Measurements from ENCODE around the gene SRP68. TPM values are rescaled to one million over a fixed set of nuclear protein-coding genes. Genes with fewer than 3 reads are reported as not detected.
"Not testable (repeated sequence)": the region's sequence is repeated elsewhere in the genome, so short reads cannot be mapped to it uniquely, and the experiment has no call there.

The SRP68 gene
- total and polyA plus RNA-seq, 2 donors, result 34.7 to 54.8 TPM

DNA sequence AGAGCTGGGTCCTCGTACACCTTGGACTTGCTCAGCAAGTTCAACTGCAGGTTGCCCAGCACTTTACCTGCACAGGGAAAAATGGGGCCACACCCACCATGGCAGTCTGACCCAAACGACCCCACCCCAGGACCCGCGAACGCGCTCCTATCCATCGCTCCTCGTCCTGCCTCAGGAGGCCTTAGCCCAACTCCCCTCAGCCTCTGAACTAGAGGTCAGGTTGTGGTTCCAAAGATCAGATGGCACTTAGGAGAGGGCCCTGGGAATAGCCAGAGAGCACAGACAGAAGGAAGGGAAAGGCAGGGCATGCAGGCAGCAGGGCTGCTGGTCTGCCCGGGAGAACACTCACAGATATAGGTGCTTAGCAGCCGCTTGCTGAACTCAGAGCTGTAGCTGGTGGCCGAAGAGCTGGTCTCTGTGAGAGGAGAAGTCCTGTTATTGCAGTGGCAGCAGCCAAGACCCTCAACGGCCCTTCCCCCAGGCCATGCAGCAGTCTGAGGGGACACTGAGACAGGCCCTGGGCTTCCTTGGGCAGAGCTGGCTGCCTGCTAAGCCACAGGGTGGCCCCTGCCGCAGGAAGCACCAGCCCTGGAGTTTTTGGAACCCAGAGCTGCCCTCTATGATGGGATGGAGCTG is 13.5 kb upstream of the SRP68 start:
- Histone ChIP-seq H3K27ac (ENCODE audit: low read depth) (no peak overlapping the region), H3K4me1 (ENCODE audit: insufficient read depth) (no peaks in the 10 kb centered on the region), H3K4me3 (ENCODE audit: low read depth, low read length) (no peak overlapping the region), H3K36me3 (ENCODE audit: insufficient read depth) (peaks cover 6% of the 10 kb centered on the region)
- 92% methylated on average over 13 of the region's 13 CpGs for WGBS
- DNase-seq (ENCODE audit: extremely low spot score), result no peak

- H3K27ac ChIP-seq (ENCODE audit: low read depth), result no peak overlapping the region
- DNase-seq (ENCODE audit: extremely low spot score), result no peak
- 80% methylated on average over 17 of the region's 17 CpGs for WGBS
- no peak overlapping the region for H3K4me3 ChIP-seq (ENCODE audit: low read depth, low read length)
- peaks cover 6% of the 10 kb centered on the region for H3K36me3 ChIP-seq (ENCODE audit: insufficient read depth)
- no peaks in the 10 kb centered on the region for H3K4me1 ChIP-seq (ENCODE audit: insufficient read depth)
Measured at GRCh38 chr17:76085066-76085730, 12.9 kb upstream of the SRP68 start.

GRCh38 chr17:76083536-76084182 is 11.3 kb upstream of the SRP68 start:
- Histone ChIP-seq H3K36me3 (ENCODE audit: insufficient read depth) (peaks cover 4% of the 10 kb centered on the region), H3K4me1 (ENCODE audit: insufficient read depth) (no peaks in the 10 kb centered on the region), H3K4me3 (ENCODE audit: low read depth, low read length) (no peak overlapping the region), H3K27ac (ENCODE audit: low read depth) (no peak overlapping the region)
- no peak for DNase-seq (ENCODE audit: extremely low spot score)
- WGBS, result 83% methylated on average over 15 of the region's 15 CpGs

DNA sequence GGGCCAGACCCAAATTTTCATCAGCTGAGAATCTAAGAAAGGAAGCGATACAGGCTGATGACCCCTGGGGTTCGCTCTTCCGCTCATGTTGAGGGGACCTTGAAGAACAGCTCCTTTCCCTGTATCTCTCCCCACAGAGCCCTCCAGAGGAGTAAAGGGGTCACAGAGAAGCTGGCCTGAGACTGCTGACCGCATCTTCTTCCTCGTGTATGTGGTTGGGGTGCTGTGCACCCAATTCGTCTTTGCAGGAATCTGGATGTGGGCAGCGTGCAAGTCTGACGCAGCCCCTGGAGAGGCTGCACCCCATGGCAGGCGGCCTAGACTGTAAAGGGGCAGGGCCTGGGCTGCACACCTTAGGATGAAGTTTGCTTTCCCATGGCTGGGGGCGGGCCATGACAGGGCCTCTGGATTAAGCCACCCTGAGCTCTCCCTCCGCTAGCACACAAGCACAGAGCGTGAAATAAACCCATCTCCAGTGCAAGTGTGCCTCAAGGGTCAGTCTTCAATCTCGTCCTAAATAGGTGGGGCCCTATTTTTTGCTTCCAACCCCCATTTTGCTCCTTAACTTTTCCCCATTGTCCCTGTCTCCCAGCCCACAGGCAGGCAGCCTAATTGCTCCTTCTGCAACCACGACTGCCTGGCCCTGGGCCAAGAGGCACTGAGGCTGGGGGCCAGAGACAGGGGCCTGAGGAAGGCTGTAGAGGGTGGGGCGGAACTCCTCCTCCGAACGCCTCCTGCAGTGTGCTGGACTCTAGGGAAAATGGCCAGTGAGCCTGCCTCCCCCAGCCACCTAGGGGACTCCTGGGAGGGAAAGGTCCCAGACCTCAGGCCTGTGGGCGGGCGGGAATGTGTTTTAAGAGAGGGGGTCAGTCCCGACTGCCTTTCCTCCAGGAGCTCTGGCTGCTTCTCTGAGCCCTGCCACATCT is 10.3 kb upstream of the SRP68 start:
- Histone ChIP-seq H3K4me3 (ENCODE audit: low read depth, low read length) (no peak overlapping the region), H3K36me3 (ENCODE audit: insufficient read depth) (peaks cover 4% of the 10 kb centered on the region), H3K4me1 (ENCODE audit: insufficient read depth) (no peaks in the 10 kb centered on the region), H3K27ac (ENCODE audit: low read depth) (no peak overlapping the region)
- DNase-seq (ENCODE audit: extremely low spot score), result no peak
- WGBS, result 77% methylated on average over 20 of the region's 20 CpGs

- no peak overlapping the region for H3K27ac ChIP-seq (ENCODE audit: low read depth)
- H3K36me3 ChIP-seq (ENCODE audit: insufficient read depth), result peaks cover 4% of the 10 kb centered on the region
- H3K4me3 ChIP-seq (ENCODE audit: low read depth, low read length), result no peak overlapping the region
- DNase-seq (ENCODE audit: extremely low spot score), result no peak
- H3K4me1 ChIP-seq (ENCODE audit: insufficient read depth), result no peaks in the 10 kb centered on the region
- WGBS, result 68% methylated on average over 27 of the region's 27 CpGs
Measured at GRCh38 chr17:76081295-76082210, 9.2 kb upstream of the SRP68 start.

GRCh38 chr17:76080768-76081287 is 8.5 kb upstream of the SRP68 start:
- no peak for DNase-seq (ENCODE audit: extremely low spot score)
- Histone ChIP-seq H3K27ac (ENCODE audit: low read depth) (no peak overlapping the region), H3K36me3 (ENCODE audit: insufficient read depth) (peaks cover 4% of the 10 kb centered on the region), H3K4me1 (ENCODE audit: insufficient read depth) (no peaks in the 10 kb centered on the region), H3K4me3 (ENCODE audit: low read depth, low read length) (no peak overlapping the region)
- 33% methylated on average over 6 of the region's 6 CpGs for WGBS

- no peaks in the 10 kb centered on the region for H3K4me1 ChIP-seq (ENCODE audit: insufficient read depth)
- H3K36me3 ChIP-seq (ENCODE audit: insufficient read depth), result peaks cover 1% of the 10 kb centered on the region
- WGBS, result 3% methylated on average over 23 of the region's 23 CpGs
- H3K4me3 ChIP-seq (ENCODE audit: low read depth, low read length), result no peak overlapping the region
- no peak overlapping the region for H3K27ac ChIP-seq (ENCODE audit: low read depth)
- no peak for DNase-seq (ENCODE audit: extremely low spot score)
Measured at GRCh38 chr17:76079956-76080767, 7.8 kb upstream of the SRP68 start.

- DNase-seq (ENCODE audit: extremely low spot score), result no peak
- Histone ChIP-seq H3K4me3 (ENCODE audit: low read depth, low read length) (no peak overlapping the region), H3K36me3 (ENCODE audit: insufficient read depth) (no peaks in the 10 kb centered on the region), H3K4me1 (ENCODE audit: insufficient read depth) (no peaks in the 10 kb centered on the region), H3K27ac (ENCODE audit: low read depth) (no peak overlapping the region)
- 29% methylated on average over 9 of the region's 9 CpGs for WGBS
Measured at GRCh38 chr17:76079535-76079955, 7.2 kb upstream of the SRP68 start.

- Histone ChIP-seq H3K4me1 (ENCODE audit: insufficient read depth) (no peaks in the 10 kb centered on the region), H3K4me3 (ENCODE audit: low read depth, low read length) (no peak within 1 kb of the TSS), H3K36me3 (ENCODE audit: insufficient read depth) (no peaks in the 10 kb centered on the region), H3K27ac (ENCODE audit: low read depth) (no peak within 1 kb of the TSS)
- no peak for DNase-seq (ENCODE audit: extremely low spot score)
- WGBS, result 68% methylated on average over 17 of the region's 17 CpGs
Measured at GRCh38 chr17:76078860-76079534, 6.7 kb upstream of the SRP68 start, which contains the start of gene ZACN. TSS of gene ZACN (plus strand) at chr17:76079182. CDS start at chr17:76079265, 83 bp downstream.

GRCh38 chr17:76078370-76078769 is 6.1 kb upstream of the SRP68 start:
- not testable (repeated sequence) for H3K4me3 ChIP-seq (ENCODE audit: low read depth, low read length); H3K36me3 ChIP-seq (ENCODE audit: insufficient read depth); H3K27ac ChIP-seq (ENCODE audit: low read depth); DNase-seq (ENCODE audit: extremely low spot score); H3K4me1 ChIP-seq (ENCODE audit: insufficient read depth)
- whole genome bisulfite sequencing, result 65% methylated on average over 5 of the region's 5 CpGs

GRCh38 chr17:76077584-76078110 is 5.3 kb upstream of the SRP68 start:
- DNase-seq (ENCODE audit: extremely low spot score), result no peak
- Histone ChIP-seq H3K36me3 (ENCODE audit: insufficient read depth) (no peaks in the 10 kb centered on the region), H3K4me3 (ENCODE audit: low read depth, low read length) (no peak overlapping the region), H3K4me1 (ENCODE audit: insufficient read depth) (no peaks in the 10 kb centered on the region), H3K27ac (ENCODE audit: low read depth) (no peak overlapping the region)
- WGBS, result 16% methylated on average over 11 of the region's 12 CpGs
